ENCODE data around the gene ZNF407.

The ZNF407 gene

DNA sequence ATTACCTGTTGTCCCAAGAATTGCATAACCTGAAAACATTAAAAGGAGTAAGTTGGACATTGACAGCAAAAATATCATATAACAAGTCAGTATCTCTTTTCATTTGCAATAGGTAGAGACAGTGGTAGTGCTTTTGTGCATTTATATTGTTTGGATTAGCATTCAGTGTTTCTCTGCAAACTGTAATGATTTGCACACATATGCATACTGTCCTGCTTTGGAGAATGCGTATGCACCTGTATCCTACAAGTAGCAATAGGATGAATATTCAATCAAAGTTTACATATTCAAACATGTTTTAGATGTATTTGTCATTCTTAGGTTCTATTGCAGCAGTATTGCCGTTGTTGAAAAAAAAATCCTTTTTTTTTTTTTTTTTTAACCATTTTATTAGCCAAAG lies 201.9 kb downstream of the ZNF407 start:
- TF ChIP-seq, protein P1, sequence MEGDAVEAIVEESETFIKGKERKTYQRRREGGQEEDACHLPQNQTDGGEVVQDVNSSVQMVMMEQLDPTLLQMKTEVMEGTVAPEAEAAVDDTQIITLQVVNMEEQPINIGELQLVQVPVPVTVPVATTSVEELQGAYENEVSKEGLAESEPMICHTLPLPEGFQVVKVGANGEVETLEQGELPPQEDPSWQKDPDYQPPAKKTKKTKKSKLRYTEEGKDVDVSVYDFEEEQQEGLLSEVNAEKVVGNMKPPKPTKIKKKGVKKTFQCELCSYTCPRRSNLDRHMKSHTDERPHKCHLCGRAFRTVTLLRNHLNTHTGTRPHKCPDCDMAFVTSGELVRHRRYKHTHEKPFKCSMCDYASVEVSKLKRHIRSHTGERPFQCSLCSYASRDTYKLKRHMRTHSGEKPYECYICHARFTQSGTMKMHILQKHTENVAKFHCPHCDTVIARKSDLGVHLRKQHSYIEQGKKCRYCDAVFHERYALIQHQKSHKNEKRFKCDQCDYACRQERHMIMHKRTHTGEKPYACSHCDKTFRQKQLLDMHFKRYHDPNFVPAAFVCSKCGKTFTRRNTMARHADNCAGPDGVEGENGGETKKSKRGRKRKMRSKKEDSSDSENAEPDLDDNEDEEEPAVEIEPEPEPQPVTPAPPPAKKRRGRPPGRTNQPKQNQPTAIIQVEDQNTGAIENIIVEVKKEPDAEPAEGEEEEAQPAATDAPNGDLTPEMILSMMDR (IDR thresholded peaks at IDR 0.05; ENCODE audit: insufficient read depth, low read depth, low read length, missing control alignments): no peak
- no peak for DNase-seq (ENCODE audit: low read depth)
- H3K4me3 ChIP-seq (ENCODE audit: low read depth, low read length): no peak overlapping the region

DNA sequence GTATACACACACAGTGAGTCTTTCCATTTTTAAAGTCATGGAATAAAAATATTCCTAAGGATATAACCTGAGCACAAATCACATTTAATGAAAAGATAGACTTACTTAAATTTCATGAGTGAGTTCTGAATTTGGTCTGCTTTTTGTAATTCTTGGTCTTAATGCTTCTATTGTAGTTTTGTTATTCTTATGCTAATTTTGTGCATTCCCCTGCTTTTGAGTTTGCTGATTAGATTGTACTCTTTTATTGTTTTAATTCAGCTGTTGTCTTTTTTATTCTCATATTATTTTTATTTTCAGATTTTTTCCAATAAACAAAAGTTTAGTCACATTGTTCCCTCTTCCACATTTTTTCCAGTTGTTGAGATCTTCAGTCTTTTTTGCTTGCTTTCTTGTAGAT lies 202.4 kb downstream of the ZNF407 start:
- H3K4me3 ChIP-seq (ENCODE audit: low read depth, low read length): no peak overlapping the region
- DNase-seq (ENCODE audit: low read depth): no peak
- TF ChIP-seq, protein P1 (IDR thresholded peaks at IDR 0.05; ENCODE audit: insufficient read depth, low read depth, low read length, missing control alignments): no peak

DNA sequence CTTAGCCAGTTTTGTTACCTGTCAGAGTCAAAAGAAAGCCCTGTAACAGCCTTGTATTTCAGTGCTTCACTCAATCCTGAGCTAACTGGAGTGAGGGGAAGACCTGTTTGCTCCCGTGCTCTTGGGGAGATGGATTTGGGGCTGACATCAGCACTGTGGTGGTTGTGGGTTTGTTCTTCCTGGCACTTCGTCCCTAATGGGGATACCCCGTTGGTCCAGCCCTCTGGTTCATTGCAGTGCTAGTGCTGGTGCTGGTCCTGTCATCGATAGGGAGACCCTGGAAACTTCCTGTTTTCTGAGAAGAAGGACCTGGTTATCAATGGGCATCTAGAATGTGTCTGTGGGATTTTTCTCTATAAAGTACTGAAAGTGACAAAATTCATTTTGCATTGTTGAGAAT lies 205.4 kb downstream of the ZNF407 start:
- TF ChIP-seq, protein P1 (IDR thresholded peaks at IDR 0.05; ENCODE audit: insufficient read depth, low read depth, low read length, missing control alignments): no peak
- H3K4me3 ChIP-seq (ENCODE audit: low read depth, low read length): no peak overlapping the region
- no peak for DNase-seq (ENCODE audit: low read depth)

DNA sequence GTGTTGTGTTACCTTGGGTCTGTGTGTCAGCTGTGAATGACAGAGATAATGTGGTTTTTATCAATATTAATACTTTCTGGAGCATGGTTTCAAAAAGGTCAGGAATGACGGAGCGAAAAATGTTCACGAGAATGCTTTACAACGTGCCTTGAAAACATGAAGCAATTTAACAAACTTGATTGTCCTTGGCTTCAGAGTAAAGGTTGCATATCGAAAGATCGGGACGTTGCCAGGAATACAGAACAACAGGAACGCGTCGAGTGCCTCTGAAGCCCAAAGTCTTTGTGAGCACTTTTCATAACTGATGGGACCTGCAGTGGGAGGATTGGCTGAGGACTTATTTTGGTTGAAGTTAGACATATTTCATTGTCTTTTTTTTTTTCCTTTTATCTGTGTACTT lies 206.1 kb downstream of the ZNF407 start:
- no peak for DNase-seq (ENCODE audit: low read depth)
- TF ChIP-seq, protein P1 (IDR thresholded peaks at IDR 0.05; ENCODE audit: insufficient read depth, low read depth, low read length, missing control alignments): no peak
- no peak overlapping the region for H3K4me3 ChIP-seq (ENCODE audit: low read depth, low read length)

DNA sequence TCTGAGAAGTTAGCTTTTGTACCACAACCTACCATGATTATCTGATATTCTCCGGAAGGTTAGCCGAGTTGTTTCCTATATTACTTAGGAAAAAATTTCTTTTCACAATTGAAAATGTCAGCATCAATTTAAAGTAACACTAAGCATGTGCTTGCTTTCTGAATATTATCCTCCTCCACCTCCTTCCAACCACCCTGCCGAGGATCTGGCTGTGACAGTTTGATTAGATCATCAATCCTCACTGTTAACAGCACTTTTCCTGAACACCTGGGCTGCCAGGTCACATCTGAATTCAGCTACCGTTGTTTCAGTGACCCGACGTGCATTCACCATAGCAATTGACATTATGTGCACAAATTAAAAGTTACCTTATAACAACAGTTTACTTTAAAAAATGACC lies 207.0 kb downstream of the ZNF407 start:
- no peak overlapping the region for H3K4me3 ChIP-seq (ENCODE audit: low read depth, low read length)
- TF ChIP-seq, protein P1 (IDR thresholded peaks at IDR 0.05; ENCODE audit: insufficient read depth, low read depth, low read length, missing control alignments): no peak
- no peak for DNase-seq (ENCODE audit: low read depth)

DNA sequence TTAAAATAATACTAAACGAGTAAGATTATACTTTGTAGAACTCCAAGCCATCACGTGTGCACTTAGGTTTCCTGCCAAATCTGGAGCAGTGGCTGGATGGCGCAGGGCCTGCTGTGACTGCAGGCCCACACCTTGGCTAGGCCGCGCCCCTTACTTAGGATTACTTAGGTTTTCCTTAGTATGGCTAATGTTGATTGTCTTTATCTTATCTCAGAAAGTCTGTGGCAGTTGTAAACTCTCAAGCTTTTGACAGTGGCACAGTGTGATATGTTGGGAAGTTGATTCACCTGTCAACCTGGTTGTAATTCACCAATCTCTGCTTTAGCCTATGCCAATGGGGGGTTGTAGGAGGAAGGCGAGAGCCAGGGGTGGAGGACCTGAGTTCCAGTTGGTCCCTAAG lies 208.4 kb downstream of the ZNF407 start:
- H3K4me3 ChIP-seq (ENCODE audit: low read depth, low read length): no peak overlapping the region
- no peak for DNase-seq (ENCODE audit: low read depth)
- TF ChIP-seq, protein P1 (IDR thresholded peaks at IDR 0.05; ENCODE audit: insufficient read depth, low read depth, low read length, missing control alignments): no peak

DNA sequence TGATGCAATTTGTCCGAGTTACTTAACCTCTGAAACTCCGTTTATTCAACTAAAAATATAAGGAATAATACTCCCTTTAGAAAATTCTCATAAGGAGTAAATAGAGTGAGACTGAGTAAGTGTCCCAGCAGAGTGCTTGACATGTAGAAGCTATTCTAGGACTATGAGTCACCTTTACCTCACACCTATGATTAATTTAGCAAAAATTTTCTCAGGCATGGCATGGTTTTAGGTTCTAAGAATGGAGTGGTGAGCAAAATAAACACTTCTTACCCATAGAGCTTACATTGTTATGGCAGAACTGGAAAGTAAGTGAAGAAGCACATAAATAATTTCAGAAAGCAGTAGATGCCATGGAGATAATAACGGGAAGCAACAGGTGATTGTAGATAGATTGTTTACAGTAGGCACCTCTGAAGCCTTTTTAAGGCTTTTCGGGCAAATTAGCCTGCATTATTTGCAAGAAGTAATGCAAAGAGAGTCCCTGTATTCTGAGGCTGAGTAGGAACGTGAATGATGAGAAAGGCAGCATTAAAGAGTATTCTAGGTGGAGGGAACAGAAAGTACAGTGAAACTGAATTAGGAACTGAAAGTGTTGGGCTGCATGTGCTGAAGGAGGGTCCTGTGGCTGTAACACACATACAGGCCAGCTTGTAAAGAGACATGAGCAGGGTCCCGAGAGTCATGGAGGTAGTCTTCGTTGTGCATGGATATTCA lies 209.2 kb downstream of the ZNF407 start:
- DNase-seq (ENCODE audit: low read depth): peak; percentile 79
- TF ChIP-seq, protein P1 (IDR thresholded peaks at IDR 0.05; ENCODE audit: insufficient read depth, low read depth, low read length, missing control alignments): no peak

More for the DNA sequence above, 209.2 kb downstream of the ZNF407 start:
- H3K4me3 ChIP-seq (ENCODE audit: low read depth, low read length): peak overlapping the region; percentile 9; the same call in 1 of the 2 replicates
